Upper lobe of left lung (tissue), 4 donors: Measurements from ENCODE around the gene ZCRB1.

Experiments
- POLR2A ChIP-seq, 4 donors: fragments of 450-650 bp; IDR thresholded peaks; one replicate each; pipeline ENCODE4 v1.5.1; 2016 to 2017; ENCODE audit warnings: antibody characterized with exemption in 4 of 4, mild to moderate bottlenecking in 2 of 4
- POLR2AphosphoS5 ChIP-seq, 2 donors: sonication (generic); formaldehyde crosslinking; IDR thresholded peaks; one replicate each; pipeline ENCODE4 v1.5.1; 2017; ENCODE audit warnings: antibody characterized with exemption in 2 of 2
- TF ChIP-seq, protein P1 (sequence below), 6 experiments: fragments of 450-650 bp in 4 of 6; fragments of 200-600 bp in 2 of 6; sonication (generic) in 2 of 6; IDR thresholded peaks; one replicate each; pipeline ENCODE4 v1.5.1; 2016 to 2019; ENCODE audit warnings: antibody characterized with exemption in 6 of 6

DNA sequence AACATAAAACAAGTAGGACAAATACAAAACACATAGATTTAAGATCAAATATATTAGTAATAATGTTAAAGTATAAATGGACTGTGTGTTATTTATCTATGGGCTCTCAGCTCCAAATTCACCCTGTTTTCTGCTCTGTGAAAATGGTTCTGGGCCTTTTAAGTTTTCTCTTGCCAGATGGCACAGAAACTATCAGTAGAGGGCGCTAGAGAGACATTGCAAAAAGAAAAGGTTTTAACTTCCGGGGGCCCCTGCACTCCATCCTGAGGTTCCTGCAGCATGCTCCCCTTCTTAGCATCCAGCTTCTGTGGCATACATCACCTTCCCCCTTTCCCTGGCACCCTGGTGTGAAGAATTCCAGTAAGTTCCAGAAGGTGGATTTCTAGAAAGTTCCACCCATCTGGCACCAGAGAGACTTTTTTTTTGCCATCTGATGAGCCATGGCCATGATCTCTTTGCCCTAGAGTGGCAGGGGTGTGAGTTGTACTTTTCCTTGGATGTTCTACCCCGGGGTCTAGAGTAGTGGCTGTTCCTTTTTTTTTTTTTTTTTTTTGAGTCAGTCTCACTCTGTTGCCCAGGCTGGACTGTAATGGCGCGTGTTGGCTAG, 29.3 kb downstream of the ZCRB1 start:
- TF ChIP-seq POLR2A (IDR thresholded peaks at IDR 0.05), result no peak
- TF ChIP-seq, protein P1, sequence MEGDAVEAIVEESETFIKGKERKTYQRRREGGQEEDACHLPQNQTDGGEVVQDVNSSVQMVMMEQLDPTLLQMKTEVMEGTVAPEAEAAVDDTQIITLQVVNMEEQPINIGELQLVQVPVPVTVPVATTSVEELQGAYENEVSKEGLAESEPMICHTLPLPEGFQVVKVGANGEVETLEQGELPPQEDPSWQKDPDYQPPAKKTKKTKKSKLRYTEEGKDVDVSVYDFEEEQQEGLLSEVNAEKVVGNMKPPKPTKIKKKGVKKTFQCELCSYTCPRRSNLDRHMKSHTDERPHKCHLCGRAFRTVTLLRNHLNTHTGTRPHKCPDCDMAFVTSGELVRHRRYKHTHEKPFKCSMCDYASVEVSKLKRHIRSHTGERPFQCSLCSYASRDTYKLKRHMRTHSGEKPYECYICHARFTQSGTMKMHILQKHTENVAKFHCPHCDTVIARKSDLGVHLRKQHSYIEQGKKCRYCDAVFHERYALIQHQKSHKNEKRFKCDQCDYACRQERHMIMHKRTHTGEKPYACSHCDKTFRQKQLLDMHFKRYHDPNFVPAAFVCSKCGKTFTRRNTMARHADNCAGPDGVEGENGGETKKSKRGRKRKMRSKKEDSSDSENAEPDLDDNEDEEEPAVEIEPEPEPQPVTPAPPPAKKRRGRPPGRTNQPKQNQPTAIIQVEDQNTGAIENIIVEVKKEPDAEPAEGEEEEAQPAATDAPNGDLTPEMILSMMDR (IDR thresholded peaks at IDR 0.05), result no peak
- TF ChIP-seq POLR2AphosphoS5 (IDR thresholded peaks at IDR 0.05), result no peak
